HCT116 (cell line): Measurements from ENCODE around the gene NEURL2. TPM values are rescaled to one million over a fixed set of nuclear protein-coding genes. Genes with fewer than 3 reads are reported as not detected.

Experiments used
- ATAC-seq: fragments of 200-7000 bp; cut with Tn5 transposase; 2 replicates; pipeline ENCODE4 v1.9.1; 2020; ENCODE audit warnings: mild to moderate bottlenecking, moderate library complexity
- BruUV-seq: library from RNA; stranded (reverse); fragments of 400-500 nt; replicated peaks from 2 replicates; lab custom pipeline; 2021; lab: Mats Ljungman, UMichigan
- CTCF ChIA-PET: fragments of 300-600 bp; sonication (Branson Sonifier 250); formaldehyde crosslinking; loops from one replicate; lab custom pipeline; 2021; ENCODE audit warnings: antibody characterized with exemption; lab: Charles Lee
- POLR2A ChIA-PET: fragments of 300-600, 350-600 bp; sonication (Branson Sonifier 250); formaldehyde crosslinking; loops from one replicate; lab custom pipeline; 2021; ENCODE audit warnings: antibody characterized with exemption; lab: Charles Lee
- RAD21 ChIA-PET, 2 experiments: fragments of 300-600 bp; sonication (Branson Sonifier 250); formaldehyde crosslinking; loops; one replicate each; lab custom pipeline; 2023; ENCODE audit warnings: low total read pairs in 2 of 2; ENCODE audit not compliant: uncharacterized antibody in 2 of 2, unreplicated experiment in 2 of 2, low non-redundant PET in 1 of 2; lab: Charles Lee
- DNase-seq: peaks from one replicate; pipeline ENCODE4 v3.0.0-alpha.2; 2010; ENCODE audit warnings: low read depth, low spot score
- H2AFZ ChIP-seq: fragments of 200-600 bp; shearing (Covaris generic), sonication (generic); 2 replicates; pipeline ENCODE4 v1.6.1; 2017; ENCODE audit warnings: low read depth, mixed run types, mixed read lengths, antibody characterized with exemption, low read length; ENCODE audit not compliant: poor library complexity, severe bottlenecking
- H3K27ac ChIP-seq: 2 replicates; pipeline ENCODE4 v1.5.1; 2012; ENCODE audit warnings: low read depth, low read length
- H3K27me3 ChIP-seq: fragments of 200-600 bp; sonication (generic); 2 replicates; pipeline ENCODE4 v1.6.1; 2016; ENCODE audit warnings: mixed run types, low read length, mixed read lengths; ENCODE audit not compliant: insufficient read depth
- H3K36me3 ChIP-seq, 2 experiments: fragments of 200-500 bp in 1 of 2; fragments of 200-600 bp in 1 of 2; sonication (Bioruptor generic) in 1 of 2; sonication (generic) in 1 of 2; 2 replicates each; pipeline versions ENCODE4 v1.5.1 to v1.6.1; 2014 to 2016; ENCODE audit warnings: low read length in 2 of 2, inconsistent platforms in 1 of 2, mixed read lengths in 1 of 2, mixed run types in 1 of 2; ENCODE audit not compliant: insufficient read depth in 2 of 2, control insufficient read depth in 1 of 2
- H3K4me1 ChIP-seq, 2 experiments: fragments of 200-600 bp in 1 of 2; sonication (generic) in 1 of 2; 2 replicates each; pipeline versions ENCODE4 v1.5.1 to v1.6.1; 2012 to 2017; ENCODE audit warnings: low read length in 2 of 2, inconsistent platforms in 1 of 2, mild to moderate bottlenecking in 1 of 2, mixed read lengths in 1 of 2, mixed run types in 1 of 2, moderate library complexity in 1 of 2; ENCODE audit not compliant: insufficient read depth in 2 of 2, control insufficient read depth in 1 of 2
- H3K4me2 ChIP-seq: fragments of 200-600 bp; sonication (generic); 2 replicates; pipeline ENCODE4 v1.6.1; 2017; ENCODE audit warnings: mixed run types, low read length, mixed read lengths
- H3K4me3 ChIP-seq, 2 experiments: fragments of 200-600 bp in 1 of 2; sonication (generic) in 1 of 2; replicated peaks in 1 of 2; 2 replicates each; pipeline ENCODE4 v1.5.1; 2011 to 2016; ENCODE audit warnings: low read length in 2 of 2, control low read depth in 1 of 2, low read depth in 1 of 2, mild to moderate bottlenecking in 1 of 2, mixed read lengths in 1 of 2, mixed run types in 1 of 2
- H3K79me2 ChIP-seq: fragments of 200-600 bp; sonication (generic); 2 replicates; pipeline ENCODE4 v1.6.1; 2017; ENCODE audit warnings: mild to moderate bottlenecking, mixed run types, low read length, moderate library complexity, mixed read lengths; ENCODE audit not compliant: insufficient read depth
- H3K9ac ChIP-seq: fragments of 200-600 bp; sonication (generic); 2 replicates; pipeline ENCODE4 v1.6.1; 2016; ENCODE audit warnings: low read length, mixed read lengths
- H3K9me2 ChIP-seq: fragments of 200-600 bp; sonication (generic), shearing (Covaris generic); 2 replicates; pipeline ENCODE4 v1.6.1; 2017; ENCODE audit warnings: mixed run types, mild to moderate bottlenecking, moderate library complexity; ENCODE audit not compliant: insufficient read depth
- H3K9me3 ChIP-seq, 2 experiments: fragments of 200-500 bp in 1 of 2; fragments of 200-600 bp in 1 of 2; sonication (Bioruptor generic) in 1 of 2; sonication (generic) in 1 of 2; 2 replicates each; pipeline ENCODE4 v1.6.1; 2014 to 2017; ENCODE audit warnings: low read length in 2 of 2, mixed read lengths in 2 of 2, inconsistent platforms in 1 of 2, low read depth in 1 of 2, mild to moderate bottlenecking in 1 of 2, mixed run types in 1 of 2, moderate library complexity in 1 of 2; ENCODE audit not compliant: control insufficient read depth in 1 of 2, insufficient read depth in 1 of 2
- H4K20me1 ChIP-seq: fragments of 200-600 bp; sonication (generic), shearing (Covaris generic); 2 replicates; pipeline ENCODE4 v1.6.1; 2017; ENCODE audit warnings: mixed run types, mild to moderate bottlenecking, moderate library complexity; ENCODE audit not compliant: insufficient read depth
- CEBPB ChIP-seq: IDR thresholded peaks from 2 replicates; pipeline ENCODE4 v1.6.1; 2012; ENCODE audit warnings: low read depth
- ELF1 ChIP-seq: IDR thresholded peaks from 2 replicates; pipeline ENCODE4 v1.6.1; 2012; ENCODE audit warnings: low read depth, borderline replicate concordance
- EZH2 ChIP-seq: fragments of 200-600 bp; sonication (generic); IDR thresholded peaks from 2 replicates; pipeline ENCODE4 v1.6.1; 2017; ENCODE audit warnings: antibody characterized with exemption, mixed run types
- FOSL1 ChIP-seq: IDR thresholded peaks from 2 replicates; pipeline ENCODE4 v1.6.1; 2012; ENCODE audit warnings: low read depth
- JUND ChIP-seq: IDR thresholded peaks from 2 replicates; pipeline ENCODE4 v1.6.1; 2012
- POLR2A ChIP-seq: IDR thresholded peaks from 2 replicates; pipeline ENCODE4 v1.7.0; 2011; ENCODE audit warnings: borderline replicate concordance; ENCODE audit not compliant: insufficient read depth, insufficient read length; ENCODE audit errors: extremely low read depth
- POLR2AphosphoS5 ChIP-seq: IDR thresholded peaks from 2 replicates; pipeline ENCODE4 v1.6.1; 2011; ENCODE audit warnings: mild to moderate bottlenecking, low read depth, low read length, moderate library complexity
- RAD21 ChIP-seq: IDR thresholded peaks from 2 replicates; pipeline ENCODE4 v1.6.1; 2012; ENCODE audit warnings: low read depth, mild to moderate bottlenecking
- REST ChIP-seq: IDR thresholded peaks from 2 replicates; pipeline ENCODE4 v1.6.1; 2012; ENCODE audit warnings: low read depth
- SP1 ChIP-seq: IDR thresholded peaks from 2 replicates; pipeline ENCODE4 v1.6.1; 2012; ENCODE audit warnings: low read depth
- YY1 ChIP-seq: IDR thresholded peaks from 2 replicates; pipeline ENCODE4 v1.6.1; 2011; ENCODE audit warnings: low read length, low read depth, moderate library complexity, mild to moderate bottlenecking; ENCODE audit not compliant: insufficient replicate concordance; ENCODE audit errors: extremely low read depth
- ZFX ChIP-seq: fragments of 450-650 bp; IDR thresholded peaks from 2 replicates; pipeline ENCODE4 v1.6.1; 2017
- ZNF274 ChIP-seq: fragments of 200-500 bp; sonication (Bioruptor generic); IDR thresholded peaks from 2 replicates; pipeline ENCODE4 v1.6.1; 2014; ENCODE audit warnings: mild to moderate bottlenecking, low read depth, low read length, inconsistent platforms
- intact Hi-C: fragments of 100-400 bp; cut with micrococcal nuclease; formaldehyde crosslinking; loops from 2 replicates; pipeline ENCODE4 v1.10.0; 2022
- total RNA-seq: library from RNA; stranded (reverse); gene quantifications from one replicate; pipeline ENCODE4 v1.2.1, GENCODE V29; 2021; ENCODE audit not compliant: unreplicated experiment
- TF ChIP-seq, protein P1 (sequence below): IDR thresholded peaks from 2 replicates; pipeline ENCODE4 v1.6.1; 2011; ENCODE audit warnings: mild to moderate bottlenecking, low read length, moderate library complexity; ENCODE audit not compliant: insufficient replicate concordance; ENCODE audit errors: extremely low read depth
- TF ChIP-seq, protein P2 (sequence below): IDR thresholded peaks from 2 replicates; pipeline ENCODE4 v1.6.1; 2012
- TF ChIP-seq, protein P3 (sequence below): IDR thresholded peaks from 2 replicates; pipeline ENCODE4 v1.6.1; 2012

The NEURL2 gene
- total RNA-seq, 1 experiment from 2014 or later: 0.96 TPM

DNA sequence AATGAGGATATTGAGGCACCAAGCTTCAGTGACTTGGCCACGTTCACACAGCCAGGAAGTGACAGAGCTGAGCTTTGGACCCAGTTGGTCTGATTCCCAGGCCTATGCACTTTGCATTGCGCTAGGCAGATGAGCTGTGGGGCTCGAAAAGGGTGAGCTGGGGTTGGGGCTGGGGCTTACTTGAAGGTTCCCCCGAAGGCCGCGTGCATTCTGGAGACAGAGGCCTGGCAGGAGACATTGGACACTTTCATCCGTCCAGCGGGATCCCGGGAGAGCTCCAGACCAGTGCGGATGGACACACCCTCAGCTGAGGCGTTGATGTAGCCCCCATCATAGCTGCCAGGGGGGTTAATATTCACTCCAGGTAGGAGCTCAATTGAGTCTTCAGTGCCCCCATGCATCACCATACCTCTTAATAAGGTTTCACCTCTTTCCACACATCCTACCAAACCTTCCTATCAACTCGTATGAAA, 18.4 kb upstream of the NEURL2 start:
- H2AFZ ChIP-seq: no peak overlapping the region
- no TSS peak for BruUV-seq
- H3K36me3 ChIP-seq: no peaks in the 10 kb centered on the region
- POLR2A ChIA-PET: interaction anchor here (0.6 to 1.6 kb wide), 2 partner anchors 20 to 26 kb away, joined by 3 read pairs; no protein-coding TSS in a partner anchor
- H4K20me1 ChIP-seq: no peaks in the 10 kb centered on the region
- H3K27ac ChIP-seq: no peak overlapping the region
- RAD21 ChIA-PET: no interaction called here
- CTCF ChIA-PET: interaction anchor here (0.5 kb wide), 1 partner anchor 10 kb away, joined by 3 read pairs; no protein-coding TSS in a partner anchor
- ATAC-seq (no peak), DNase-seq (no peak)
- intact Hi-C loops: no loop called here
- H3K9me2 ChIP-seq: no peaks in the 10 kb centered on the region
- no peak overlapping the region for H3K4me3 ChIP-seq
- no peak overlapping the region for H3K4me2 ChIP-seq
- TF ChIP-seq, protein P1, sequence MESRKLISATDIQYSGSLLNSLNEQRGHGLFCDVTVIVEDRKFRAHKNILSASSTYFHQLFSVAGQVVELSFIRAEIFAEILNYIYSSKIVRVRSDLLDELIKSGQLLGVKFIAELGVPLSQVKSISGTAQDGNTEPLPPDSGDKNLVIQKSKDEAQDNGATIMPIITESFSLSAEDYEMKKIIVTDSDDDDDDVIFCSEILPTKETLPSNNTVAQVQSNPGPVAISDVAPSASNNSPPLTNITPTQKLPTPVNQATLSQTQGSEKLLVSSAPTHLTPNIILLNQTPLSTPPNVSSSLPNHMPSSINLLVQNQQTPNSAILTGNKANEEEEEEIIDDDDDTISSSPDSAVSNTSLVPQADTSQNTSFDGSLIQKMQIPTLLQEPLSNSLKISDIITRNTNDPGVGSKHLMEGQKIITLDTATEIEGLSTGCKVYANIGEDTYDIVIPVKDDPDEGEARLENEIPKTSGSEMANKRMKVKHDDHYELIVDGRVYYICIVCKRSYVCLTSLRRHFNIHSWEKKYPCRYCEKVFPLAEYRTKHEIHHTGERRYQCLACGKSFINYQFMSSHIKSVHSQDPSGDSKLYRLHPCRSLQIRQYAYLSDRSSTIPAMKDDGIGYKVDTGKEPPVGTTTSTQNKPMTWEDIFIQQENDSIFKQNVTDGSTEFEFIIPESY: no peak
- TF ChIP-seq, protein P2, sequence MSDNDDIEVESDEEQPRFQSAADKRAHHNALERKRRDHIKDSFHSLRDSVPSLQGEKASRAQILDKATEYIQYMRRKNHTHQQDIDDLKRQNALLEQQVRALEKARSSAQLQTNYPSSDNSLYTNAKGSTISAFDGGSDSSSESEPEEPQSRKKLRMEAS: no peak
- no peak for TF ChIP-seq ZFX
- TF ChIP-seq CEBPB: no peak
- TF ChIP-seq FOSL1: no peak
- no peak for TF ChIP-seq RAD21
- TF ChIP-seq YY1: no peak
- TF ChIP-seq POLR2AphosphoS5: no peak
- no peak for TF ChIP-seq REST
- no peak for TF ChIP-seq ZNF274
- no peak for TF ChIP-seq EZH2
- TF ChIP-seq JUND: no peak
- TF ChIP-seq, protein P3, sequence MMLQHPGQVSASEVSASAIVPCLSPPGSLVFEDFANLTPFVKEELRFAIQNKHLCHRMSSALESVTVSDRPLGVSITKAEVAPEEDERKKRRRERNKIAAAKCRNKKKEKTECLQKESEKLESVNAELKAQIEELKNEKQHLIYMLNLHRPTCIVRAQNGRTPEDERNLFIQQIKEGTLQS: no peak
- no peak for TF ChIP-seq ELF1
- no peak for TF ChIP-seq SP1
- no peak for TF ChIP-seq POLR2A
- H3K79me2 ChIP-seq: no peaks in the 10 kb centered on the region
- no peaks in the 10 kb centered on the region for H3K27me3 ChIP-seq
- peaks cover 5 to 33% of the 10 kb centered on the region in 2 experiments for H3K4me1 ChIP-seq
- H3K9me3 ChIP-seq: no peaks in the 10 kb centered on the region
- no peak overlapping the region for H3K9ac ChIP-seq
